K562 (cell line): ENCODE data around the gene PHYKPL. TPM values are rescaled to one million over a fixed set of nuclear protein-coding genes. Genes with fewer than 3 reads are reported as not detected.

Experiments
- ARID3A ChIP-seq: IDR thresholded peaks from 2 replicates; pipeline ENCODE4 v1.6.1; 2012; ENCODE audit warnings: low read depth, low read length, improper control_type of control experiment, borderline replicate concordance
- BDP1 ChIP-seq: IDR thresholded peaks from 3 replicates; pipeline ENCODE4 v1.6.1; 2011; ENCODE audit not compliant: insufficient read length, insufficient read depth
- E2F8 ChIP-seq: fragments of 450-650 bp; IDR thresholded peaks from 2 replicates; pipeline ENCODE4 v1.7.1; 2018; ENCODE audit warnings: mild to moderate bottlenecking, low read depth; ENCODE audit not compliant: partially characterized antibody
- EWSR1 ChIP-seq: fragments of 450-650 bp; IDR thresholded peaks from 2 replicates; pipeline ENCODE4 v1.6.1; 2018; ENCODE audit warnings: borderline replicate concordance, mild to moderate bottlenecking, low read depth, moderate library complexity; ENCODE audit not compliant: partially characterized antibody
- FOXK1 ChIP-seq: sonication (generic); formaldehyde crosslinking; IDR thresholded peaks from 2 replicates; pipeline ENCODE4 v1.8.0; 2022; ENCODE audit warnings: missing genetic modification reagents, mild to moderate bottlenecking, borderline replicate concordance
- FOXM1 ChIP-seq, 2 experiments: fragments of 450-650 bp in 1 of 2; sonication (generic) in 1 of 2; formaldehyde crosslinking in 1 of 2; IDR thresholded peaks; 2 replicates each; pipeline versions ENCODE4 v1.6.1 to v1.9.0; 2017 to 2022; ENCODE audit warnings: low read depth in 2 of 2, mild to moderate bottlenecking in 2 of 2, missing genetic modification reagents in 1 of 2, moderate library complexity in 1 of 2
- GABPB1 ChIP-seq: sonication (generic); formaldehyde crosslinking; IDR thresholded peaks from 2 replicates; pipeline ENCODE4 v1.8.0; 2022; ENCODE audit warnings: mild to moderate bottlenecking, missing genetic modification reagents
- HDAC6 ChIP-seq: IDR thresholded peaks from 2 replicates; pipeline ENCODE4 v1.6.1; 2012; ENCODE audit warnings: low read depth, mild to moderate bottlenecking, control low read depth, inconsistent platforms, low read length, moderate library complexity
- HMGXB4 ChIP-seq: sonication (generic); formaldehyde crosslinking; IDR thresholded peaks from 2 replicates; pipeline ENCODE4 v1.8.1; 2023; ENCODE audit warnings: mild to moderate bottlenecking, missing genetic modification reagents
- HNRNPLL ChIP-seq: fragments of 200-400 bp; formaldehyde crosslinking; IDR thresholded peaks from 2 replicates; pipeline ENCODE4 v1.6.1; 2017; ENCODE audit warnings: low read length, low read depth, mild to moderate bottlenecking; ENCODE audit not compliant: poor library complexity, severe bottlenecking
- MTA2 ChIP-seq: fragments of 450-650 bp; IDR thresholded peaks from 2 replicates; pipeline ENCODE4 v1.6.1; 2016; ENCODE audit warnings: low read depth
- RBBP5 ChIP-seq: fragments of 200-600 bp; sonication (generic); IDR thresholded peaks from 2 replicates; pipeline ENCODE4 v1.6.1; 2012; ENCODE audit warnings: borderline replicate concordance, mild to moderate bottlenecking, low read length, control low read depth, inconsistent platforms; ENCODE audit not compliant: insufficient read depth, poor library complexity, severe bottlenecking
- RFX1 ChIP-seq: fragments of 450-650 bp; IDR thresholded peaks from 2 replicates; pipeline ENCODE4 v1.6.1; 2016; ENCODE audit warnings: mild to moderate bottlenecking, moderate library complexity
- SETDB1 ChIP-seq: IDR thresholded peaks from one replicate; pipeline ENCODE4 v1.6.1; 2012; ENCODE audit warnings: low read length, control low read depth, inconsistent platforms
- STAT6 ChIP-seq: sonication (generic); formaldehyde crosslinking; IDR thresholded peaks from 2 replicates; pipeline ENCODE4 v1.8.1; 2023; ENCODE audit warnings: mild to moderate bottlenecking, missing genetic modification reagents
- ZNF146 ChIP-seq: IDR thresholded peaks from one replicate; pipeline ENCODE4 v1.6.1; 2018; ENCODE audit warnings: missing compliant biosample characterization; ENCODE audit not compliant: unreplicated experiment
- ZNF263 ChIP-seq: sonication (generic); formaldehyde crosslinking; IDR thresholded peaks from 2 replicates; pipeline ENCODE4 v1.8.0; 2022; ENCODE audit warnings: mild to moderate bottlenecking, missing genetic modification reagents, borderline replicate concordance
- polyA plus RNA-seq, 8 experiments: library from polyadenylated mRNA; depleted of rRNA in 4 of 8; stranded (reverse) in 5 of 8; unstranded in 3 of 8; fragments of >200 nt; fragmentation: Nextera tagmentation in 2 of 8; fragmentation: Illumina TruSeq in 1 of 8; extraction: Ambion mirVana in 2 of 8; extraction: Trizol in 1 of 8; gene quantifications; 2 replicates each; pipeline versions ENCODE4 v1.2.1 to v1.2.3, GENCODE V29; 2011 to 2014; ENCODE audit warnings: inconsistent platforms in 1 of 8, missing spikeins in 1 of 8
- total RNA-seq, 7 experiments: library from RNA; depleted of rRNA in 6 of 7; stranded (reverse); fragments of >200 nt in 6 of 7; fragmentation: Illumina TruSeq in 2 of 7; extraction: Trizol in 2 of 7; gene quantifications; 2 replicates each; pipeline versions ENCODE4 v1.2.1 to v1.2.3, GENCODE V29; 2011 to 2021; ENCODE audit warnings: low replicate concordance in 1 of 7

PHYKPL gene
- total and polyA plus RNA-seq, 9 of the 15 experiments (the other 6 are each of a cell fraction or from before 2014, with no cell fraction given) = 4.7 to 34.7 (median 18.6) TPM

- TF ChIP-seq RBBP5 (peak; percentile 83), HNRNPLL (peak; percentile 66), FOXK1 (CRISPR knock-in tag) (no peak), HDAC6 (no peak), ARID3A (no peak), HMGXB4 (peak; percentile 90; the same call in 1 of the 2 replicates), RFX1 (no peak), ZNF146 (CRISPR knock-in tag) (no peak), STAT6 (CRISPR knock-in tag) (peak; percentile 84; the same call in 1 of the 2 replicates), E2F8 (peak; percentile 83), EWSR1 (no peak), MTA2 (no peak), BDP1 (no peak), GABPB1 (CRISPR knock-in tag) (peak; percentile 78; the same call in 1 of the 2 replicates), ZNF263 (CRISPR knock-in tag) (no peak; the same call in 1 of the 2 replicates), SETDB1 (no peak), FOXM1 (IDR thresholded peaks at IDR 0.05; ENCODE audit: low read depth) (no peak), FOXM1 (CRISPR knock-in tag; IDR thresholded peaks at IDR 0.05; ENCODE audit: low read depth) (peak; percentile 80; the same call in 1 of the 2 replicates)
Observed at GRCh38 chr5:178204182-178204934, 28.2 kb downstream of the PHYKPL start, which contains the start of gene HNRNPAB (continued).
